Esophagus muscularis mucosa (tissue), 4 donors: Measurements from ENCODE around the gene CCDC88C.

Source experiments
- EP300 ChIP-seq: sonication (generic); formaldehyde crosslinking; IDR thresholded peaks from one replicate; pipeline ENCODE4 v1.6.1; 2017; ENCODE audit warnings: antibody characterized with exemption
- POLR2A ChIP-seq: fragments of 450-650 bp; IDR thresholded peaks from one replicate; pipeline ENCODE4 v1.6.1; 2017; ENCODE audit warnings: antibody characterized with exemption, moderate library complexity, mild to moderate bottlenecking, low read depth
- TF ChIP-seq, protein P1 (sequence below), 3 experiments: fragments of 200-600 bp in 2 of 3; fragments of 450-650 bp in 1 of 3; sonication (generic) in 2 of 3; IDR thresholded peaks; one replicate each; pipeline ENCODE4 v1.5.1; 2017 to 2019; ENCODE audit warnings: antibody characterized with exemption in 3 of 3, mild to moderate bottlenecking in 2 of 3, moderate library complexity in 1 of 3

DNA sequence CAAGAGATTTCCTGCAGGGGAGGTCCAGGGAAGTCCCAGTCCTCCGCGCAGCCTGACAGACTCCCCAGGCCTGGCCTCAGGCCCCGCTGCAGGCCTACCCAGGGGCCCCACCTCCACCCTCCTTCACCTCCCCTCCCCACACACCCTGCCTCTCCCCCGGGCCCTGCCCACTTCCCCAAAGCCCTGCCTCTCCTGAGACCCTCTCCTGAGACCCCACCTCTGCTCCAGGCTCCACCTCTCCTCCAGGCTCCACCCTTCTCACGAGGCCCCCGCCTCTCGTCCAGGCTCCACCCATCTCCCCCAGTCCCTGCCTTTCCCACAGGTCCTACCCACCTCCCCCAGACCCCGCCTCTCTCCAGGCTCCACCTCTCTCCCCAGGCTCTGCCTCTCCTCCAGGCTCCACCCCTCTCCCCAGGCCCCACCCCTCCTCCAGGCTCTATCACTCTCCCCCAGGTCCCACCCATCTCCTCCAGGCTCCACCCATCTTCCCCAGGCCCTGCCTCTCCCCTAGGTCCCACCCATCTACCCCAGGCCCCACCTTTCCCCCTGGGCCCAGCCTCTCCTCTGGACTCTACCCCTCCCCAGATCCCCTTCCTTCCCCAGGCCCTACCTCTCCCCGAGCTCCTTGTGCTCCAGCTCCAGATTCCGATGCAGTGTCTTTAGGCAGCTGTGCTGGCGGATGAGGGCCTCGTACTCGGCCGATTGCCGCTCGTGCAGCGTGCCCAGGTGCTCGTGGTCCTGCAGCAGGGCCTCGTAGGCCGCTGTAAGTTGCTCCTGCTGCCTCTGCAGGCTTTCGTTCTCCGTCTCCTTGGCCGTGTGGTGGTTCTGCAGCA, 114.3 kb downstream of the CCDC88C start:
- TF ChIP-seq EP300 (no peak), POLR2A (no peak)
- TF ChIP-seq, protein P1, sequence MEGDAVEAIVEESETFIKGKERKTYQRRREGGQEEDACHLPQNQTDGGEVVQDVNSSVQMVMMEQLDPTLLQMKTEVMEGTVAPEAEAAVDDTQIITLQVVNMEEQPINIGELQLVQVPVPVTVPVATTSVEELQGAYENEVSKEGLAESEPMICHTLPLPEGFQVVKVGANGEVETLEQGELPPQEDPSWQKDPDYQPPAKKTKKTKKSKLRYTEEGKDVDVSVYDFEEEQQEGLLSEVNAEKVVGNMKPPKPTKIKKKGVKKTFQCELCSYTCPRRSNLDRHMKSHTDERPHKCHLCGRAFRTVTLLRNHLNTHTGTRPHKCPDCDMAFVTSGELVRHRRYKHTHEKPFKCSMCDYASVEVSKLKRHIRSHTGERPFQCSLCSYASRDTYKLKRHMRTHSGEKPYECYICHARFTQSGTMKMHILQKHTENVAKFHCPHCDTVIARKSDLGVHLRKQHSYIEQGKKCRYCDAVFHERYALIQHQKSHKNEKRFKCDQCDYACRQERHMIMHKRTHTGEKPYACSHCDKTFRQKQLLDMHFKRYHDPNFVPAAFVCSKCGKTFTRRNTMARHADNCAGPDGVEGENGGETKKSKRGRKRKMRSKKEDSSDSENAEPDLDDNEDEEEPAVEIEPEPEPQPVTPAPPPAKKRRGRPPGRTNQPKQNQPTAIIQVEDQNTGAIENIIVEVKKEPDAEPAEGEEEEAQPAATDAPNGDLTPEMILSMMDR (IDR thresholded peaks at IDR 0.05): no peak
